GM10266 (cell line): ENCODE results near the gene LMAN1L.
A peak's percentile ranks its signal among the peaks of the same experiment; 100 is the strongest.

ENCODE experiments used
- DNase-seq: peaks from one replicate; pipeline ENCODE4 v3.0.0; 2012; ENCODE audit errors: extremely low spot score
- CTCF ChIP-seq: IDR thresholded peaks from 2 replicates; pipeline ENCODE4 v1.5.1; 2012; ENCODE audit warnings: mild to moderate bottlenecking, low read depth; ENCODE audit not compliant: control insufficient read depth, insufficient read depth; ENCODE audit errors: missing control alignments

The LMAN1L gene

GRCh38 chr15:74869726-74870407 lies 57.2 kb downstream of the LMAN1L start:
- no peak for TF ChIP-seq CTCF
- peak; percentile 79 for DNase-seq

GRCh38 chr15:74870436-74871215 lies 58.0 kb downstream of the LMAN1L start:
- no peak for TF ChIP-seq CTCF
- DNase-seq, result no peak

- no peak for TF ChIP-seq CTCF
- no peak for DNase-seq
Observed at GRCh38 chr15:74872702-74873035, 60.0 kb downstream of the LMAN1L start.

GRCh38 chr15:74873036-74873755 lies 60.6 kb downstream of the LMAN1L start, which contains the start of gene SCAMP2:
Gene SCAMP2 (minus strand): TSS chr15:74873365. CDS start chr15:74873255, 110 bp downstream.
- no peak for TF ChIP-seq CTCF
- peak; percentile 95 for DNase-seq

- no peak for DNase-seq
- no peak for TF ChIP-seq CTCF
Observed at GRCh38 chr15:74873756-74874424, 61.3 kb downstream of the LMAN1L start.
